Endothelial cell of umbilical vein (primary cell): Measurements from ENCODE around the gene GRIN2D.

Experiments used
- POLR2A ChIP-seq: IDR thresholded peaks from 2 replicates; pipeline ENCODE4 v1.6.1; 2012; ENCODE audit warnings: low read depth, mild to moderate bottlenecking, control low read depth, low read length
- TF ChIP-seq, protein P1 (sequence below): IDR thresholded peaks from 2 replicates; pipeline ENCODE4 v1.6.1; 2011; ENCODE audit not compliant: insufficient read depth, insufficient read length

DNA sequence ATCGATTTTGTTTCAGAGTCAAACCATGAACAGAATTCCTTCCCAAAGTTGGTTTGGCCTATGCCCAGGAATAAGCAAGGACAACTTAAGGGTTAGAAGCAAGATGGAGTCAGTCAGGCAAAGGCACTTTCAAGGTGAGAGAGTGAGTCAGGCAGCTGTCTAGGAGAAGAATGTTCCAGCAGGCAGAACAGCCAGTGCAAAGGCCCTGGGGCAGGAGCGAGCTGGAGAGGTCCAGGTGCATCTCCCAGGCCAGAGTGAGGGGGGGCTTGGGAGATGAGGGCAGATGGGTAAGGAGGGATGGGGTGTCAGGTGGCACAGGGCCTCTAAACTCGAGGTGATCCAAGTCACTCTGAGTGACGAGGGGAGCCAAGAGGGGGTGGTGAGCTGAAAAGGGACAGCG, 43.1 kb downstream of the GRIN2D start:
- TF ChIP-seq POLR2A = no peak
- TF ChIP-seq, protein P1, sequence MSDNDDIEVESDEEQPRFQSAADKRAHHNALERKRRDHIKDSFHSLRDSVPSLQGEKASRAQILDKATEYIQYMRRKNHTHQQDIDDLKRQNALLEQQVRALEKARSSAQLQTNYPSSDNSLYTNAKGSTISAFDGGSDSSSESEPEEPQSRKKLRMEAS = no peak
